GM12874 (cell line): ENCODE measurements around the gene RNF168.

Experiments used
- CTCF ChIP-seq: IDR thresholded peaks from 2 replicates; pipeline ENCODE4 v1.5.1; 2011; ENCODE audit warnings: low read depth, mild to moderate bottlenecking, control low read depth, low read length, moderate library complexity; ENCODE audit not compliant: insufficient read depth

Gene RNF168

GRCh38 chr3:196493292-196493691, 10.3 kb downstream of the RNF168 start:
- TF ChIP-seq CTCF = no peak

- no peak for TF ChIP-seq CTCF
These were observed 11.5 kb downstream of the RNF168 start for GRCh38 chr3:196492080-196492479.

GRCh38 chr3:196489747-196490146, 13.8 kb downstream of the RNF168 start:
- no peak for TF ChIP-seq CTCF

GRCh38 chr3:196486263-196486662, 17.3 kb downstream of the RNF168 start:
- peak; percentile 31 for TF ChIP-seq CTCF

- TF ChIP-seq CTCF = no peak
These were observed 25.9 kb downstream of the RNF168 start for GRCh38 chr3:196477678-196478077.

- TF ChIP-seq CTCF = no peak
These were observed 31.3 kb downstream of the RNF168 start for GRCh38 chr3:196472286-196472685.

- no peak for TF ChIP-seq CTCF
These were observed 32.0 kb downstream of the RNF168 start for GRCh38 chr3:196471551-196471950.

- TF ChIP-seq CTCF = no peak
These were observed 39.8 kb downstream of the RNF168 start for GRCh38 chr3:196463804-196464203.
